GM12891 (cell line): ENCODE data around the gene PRUNE2.

Experiments
- PAX5 ChIP-seq: IDR thresholded peaks from 2 replicates; pipeline ENCODE4 v1.6.1; 2011; ENCODE audit warnings: low read length, moderate library complexity, mild to moderate bottlenecking; ENCODE audit not compliant: insufficient read depth, severe bottlenecking
- POLR2A ChIP-seq: IDR thresholded peaks from 2 replicates; pipeline ENCODE4 v1.6.1; 2011; ENCODE audit warnings: low read depth, low read length, control low read depth
- POLR2AphosphoS5 ChIP-seq: IDR thresholded peaks from 2 replicates; pipeline ENCODE4 v1.6.1; 2011; ENCODE audit warnings: low read depth, low read length, control low read depth
- SPI1 ChIP-seq: IDR thresholded peaks from 2 replicates; pipeline ENCODE4 v1.6.1; 2011; ENCODE audit warnings: low read depth, low read length, control low read depth
- TAF1 ChIP-seq: IDR thresholded peaks from 2 replicates; pipeline ENCODE4 v1.6.1; 2011; ENCODE audit warnings: low read depth, low read length, control low read depth

GRCh38 chr9:76912636-76913275, 6.8 kb upstream of the PRUNE2 start:
- TF ChIP-seq POLR2A (no peak), TAF1 (no peak), POLR2AphosphoS5 (no peak), PAX5 (no peak), SPI1 (peak; percentile 57)
